SK-N-SH (cell line): ENCODE data around the gene HUNK. TPM values are rescaled to one million over a fixed set of nuclear protein-coding genes. Genes with fewer than 3 reads are reported as not detected.

Source experiments
- CTCF ChIA-PET: fragments of 300-600, 350-600 bp; formaldehyde crosslinking; extraction: SDS; loops from one replicate; lab custom pipeline; 2021; lab: Yijun Ruan, JAX
- POLR2A ChIA-PET: fragments of 350-600 bp; sonication (Branson Sonifier 250); formaldehyde crosslinking; extraction: SDS; loops from one replicate; lab custom pipeline; 2020; ENCODE audit warnings: antibody characterized with exemption, inconsistent platforms; lab: Yijun Ruan, JAX
- DNase-seq: peaks from one replicate; pipeline ENCODE4 v3.0.0; 2012
- H2AFZ ChIP-seq: fragments of 200-600 bp; sonication (generic); 2 replicates; pipeline ENCODE4 v1.8.1; 2016; ENCODE audit warnings: antibody characterized with exemption, mild to moderate bottlenecking, low read depth
- H3F3A ChIP-seq: fragments of 200-600 bp; sonication (generic); replicated peaks from 2 replicates; pipeline ENCODE3; 2016; ENCODE audit warnings: antibody characterized with exemption, mild to moderate bottlenecking; ENCODE audit not compliant: insufficient read depth
- H3K27ac ChIP-seq, 2 experiments: fragments of 200-500 bp in 1 of 2; fragments of 200-600 bp in 1 of 2; sonication (Bioruptor generic) in 1 of 2; sonication (generic), shearing (Covaris generic) in 1 of 2; 2 replicates each; pipeline versions ENCODE4 v1.5.1 to v1.6.1; 2014 to 2016; ENCODE audit warnings: low read depth in 2 of 2, inconsistent platforms in 1 of 2, low read length in 1 of 2, mild to moderate bottlenecking in 1 of 2, mixed read lengths in 1 of 2
- H3K27me3 ChIP-seq: fragments of 200-600 bp; sonication (generic), shearing (Covaris generic); 2 replicates; pipeline ENCODE4 v1.6.1; 2016; ENCODE audit warnings: mixed run types; ENCODE audit not compliant: insufficient read depth
- H3K36me3 ChIP-seq, 2 experiments: fragments of 200-500 bp in 1 of 2; fragments of 200-600 bp in 1 of 2; sonication (Bioruptor generic) in 1 of 2; sonication (generic) in 1 of 2; replicated peaks in 1 of 2; 2 replicates each; pipeline versions ENCODE3 to v1.5.1; 2014 to 2016; ENCODE audit warnings: low read length in 1 of 2, mild to moderate bottlenecking in 1 of 2; ENCODE audit not compliant: insufficient read depth in 2 of 2, control insufficient read depth in 1 of 2
- H3K4me1 ChIP-seq, 2 experiments: fragments of 200-500 bp in 1 of 2; fragments of 200-600 bp in 1 of 2; sonication (Bioruptor generic) in 1 of 2; sonication (generic), shearing (Covaris generic) in 1 of 2; 2 replicates each; pipeline versions ENCODE4 v1.5.1 to v1.6.1; 2014 to 2016; ENCODE audit warnings: low read depth in 1 of 2, low read length in 1 of 2, mixed run types in 1 of 2; ENCODE audit not compliant: insufficient read depth in 2 of 2, control insufficient read depth in 1 of 2
- H3K4me2 ChIP-seq: fragments of 200-600 bp; sonication (generic), shearing (Covaris generic); 2 replicates; pipeline ENCODE4 v1.6.1; 2017; ENCODE audit warnings: mixed run types
- H3K4me3 ChIP-seq, 2 experiments: fragments of 200-500 bp in 1 of 2; fragments of 200-600 bp in 1 of 2; sonication (Bioruptor generic) in 1 of 2; sonication (generic), shearing (Covaris generic) in 1 of 2; 2 replicates each; pipeline versions ENCODE4 v1.5.1 to v1.8.1; 2014 to 2016; ENCODE audit warnings: low read depth in 2 of 2, inconsistent platforms in 1 of 2, low read length in 1 of 2, mild to moderate bottlenecking in 1 of 2, mixed read lengths in 1 of 2, moderate library complexity in 1 of 2
- H3K79me2 ChIP-seq: fragments of 200-600 bp; sonication (generic); 2 replicates; pipeline ENCODE4 v1.8.1; 2017; ENCODE audit warnings: mild to moderate bottlenecking; ENCODE audit not compliant: insufficient read depth
- H3K9ac ChIP-seq: fragments of 200-600 bp; sonication (generic); 2 replicates; pipeline ENCODE4 v1.6.1; 2017; ENCODE audit warnings: mixed run types
- H3K9me2 ChIP-seq: fragments of 200-600 bp; sonication (generic); 2 replicates; pipeline ENCODE4 v1.6.1; 2017; ENCODE audit warnings: mixed run types
- H3K9me3 ChIP-seq: fragments of 200-600 bp; sonication (generic); 2 replicates; pipeline ENCODE4 v1.6.1; 2017; ENCODE audit warnings: mixed run types, mild to moderate bottlenecking, moderate library complexity
- H4K20me1 ChIP-seq: fragments of 200-600 bp; sonication (generic); 2 replicates; pipeline ENCODE4 v1.6.1; 2017; ENCODE audit warnings: mild to moderate bottlenecking, mixed run types; ENCODE audit not compliant: insufficient read depth
- EP300 ChIP-seq, 2 experiments: IDR thresholded peaks; 2 replicates each; pipeline versions ENCODE4 v1.4.0 to v1.6.1; 2012; ENCODE audit warnings: borderline replicate concordance in 1 of 2, low read depth in 1 of 2, low read length in 1 of 2
- EZH2phosphoT487 ChIP-seq: fragments of 200-600 bp; sonication (generic); IDR thresholded peaks from 2 replicates; pipeline ENCODE4 v1.6.1; 2017; ENCODE audit warnings: low read depth, mixed run types, mild to moderate bottlenecking, antibody characterized with exemption, moderate library complexity, borderline replicate concordance
- FOXM1 ChIP-seq: IDR thresholded peaks from 2 replicates; pipeline ENCODE4 v1.4.0; 2012; ENCODE audit warnings: low read depth, mild to moderate bottlenecking
- GABPA ChIP-seq: IDR thresholded peaks from 2 replicates; pipeline ENCODE4 v1.4.0; 2012; ENCODE audit warnings: low read depth, mild to moderate bottlenecking
- MEF2A ChIP-seq: IDR thresholded peaks from 2 replicates; pipeline ENCODE4 v1.4.0; 2012; ENCODE audit warnings: low read depth, borderline replicate concordance
- MXI1 ChIP-seq: IDR thresholded peaks from 2 replicates; pipeline ENCODE4 v1.6.1; 2012; ENCODE audit warnings: mild to moderate bottlenecking, low read depth, low read length, improper control_type of control experiment
- NFIC ChIP-seq: IDR thresholded peaks from 2 replicates; pipeline ENCODE4 v1.4.0; 2012; ENCODE audit warnings: borderline replicate concordance
- NRF1 ChIP-seq: IDR thresholded peaks from 2 replicates; pipeline ENCODE4 v1.6.1; 2012; ENCODE audit warnings: low read depth, mild to moderate bottlenecking, low read length
- POLR2AphosphoS5 ChIP-seq: IDR thresholded peaks from 2 replicates; pipeline ENCODE4 v1.6.1; 2012; ENCODE audit warnings: low read depth, low read length
- RFX5 ChIP-seq: IDR thresholded peaks from 2 replicates; pipeline ENCODE4 v1.6.1; 2012; ENCODE audit warnings: mild to moderate bottlenecking, improper control_type of control experiment, low read length
- SMC3 ChIP-seq: IDR thresholded peaks from 2 replicates; pipeline ENCODE4 v1.6.1; 2012; ENCODE audit warnings: low read depth, low read length, improper control_type of control experiment
- TAF1 ChIP-seq: IDR thresholded peaks from 2 replicates; pipeline ENCODE4 v1.6.1; 2012; ENCODE audit warnings: low read depth, mild to moderate bottlenecking, low read length, moderate library complexity, borderline replicate concordance
- TEAD4 ChIP-seq: IDR thresholded peaks from 2 replicates; pipeline ENCODE4 v1.4.0; 2012; ENCODE audit warnings: mild to moderate bottlenecking, borderline replicate concordance; ENCODE audit not compliant: insufficient read depth
- YY1 ChIP-seq: IDR thresholded peaks from 2 replicates; pipeline ENCODE4 v1.4.0; 2012; ENCODE audit warnings: low read depth, mild to moderate bottlenecking
- ZBTB33 ChIP-seq: IDR thresholded peaks from 2 replicates; pipeline ENCODE4 v1.4.0; 2012; ENCODE audit warnings: low read depth, borderline replicate concordance
- WGBS: methylation state at CpG from one replicate; pipeline ENCODE4 v1.1.6; 2017; ENCODE audit warnings: low lambda C conversion rate; 5-methylcytosine and 5-hydroxymethylcytosine counted together
- polyA plus RNA-seq, 3 experiments: library from polyadenylated mRNA; depleted of rRNA; stranded (reverse); fragments of >200 nt; gene quantifications; 2 replicates each; pipeline ENCODE4 v1.2.3, GENCODE V29; 2012
- TF ChIP-seq, protein P1 (sequence below): IDR thresholded peaks from 2 replicates; pipeline ENCODE4; 2012

HUNK gene
- polyA plus RNA-seq, 1 of the 3 experiments (the other 2 are of a cell fraction): 0.31 TPM

GRCh38 chr21:31911138-31911907 lies 38.5 kb downstream of the HUNK start (continued):
- no peak for TF ChIP-seq ZBTB33
- TF ChIP-seq MXI1: no peak
- TF ChIP-seq EP300 (IDR thresholded peaks at IDR 0.05; ENCODE audit: borderline replicate concordance in 1 of 2, low read depth in 1 of 2, low read length in 1 of 2): no peak
- TF ChIP-seq EZH2phosphoT487: no peak
- TF ChIP-seq SMC3: no peak
- no peak for TF ChIP-seq GABPA

GRCh38 chr21:31912501-31912900 lies 39.7 kb downstream of the HUNK start:
- Histone ChIP-seq H3K9me3 (no peaks in the 10 kb centered on the region), H3K4me3 (no peak overlapping the region), H3K27ac (no peak overlapping the region), H4K20me1 (no peaks in the 10 kb centered on the region), H2AFZ (no peak overlapping the region), H3K9me2 (no peaks in the 10 kb centered on the region), H3K27me3 (no peaks in the 10 kb centered on the region), H3K36me3 (no peaks in the 10 kb centered on the region), H3K4me1 (no peaks in the 10 kb centered on the region; a peak in 1 of 4 replicates), H3K79me2 (no peaks in the 10 kb centered on the region), H3K9ac (no peak overlapping the region), H3F3A (no peaks in the 10 kb centered on the region), H3K4me2 (no peak overlapping the region)
- WGBS: 78% methylated on average over 9 of the region's 9 CpGs
- no peak for TF ChIP-seq NRF1
- no peak for TF ChIP-seq FOXM1
- no peak for TF ChIP-seq GABPA
- TF ChIP-seq MXI1: no peak
- ChIA-PET POLR2A (interaction anchor here (0.6 kb wide), 1 partner anchor 447 kb away, joined by 3 read pairs; no protein-coding TSS in a partner anchor), CTCF (interaction anchor here (1.2 to 1.5 kb wide), 2 partner anchors 40 to 47 kb away, joined by 3 read pairs; no protein-coding TSS in a partner anchor)
- no peak for DNase-seq

DNA sequence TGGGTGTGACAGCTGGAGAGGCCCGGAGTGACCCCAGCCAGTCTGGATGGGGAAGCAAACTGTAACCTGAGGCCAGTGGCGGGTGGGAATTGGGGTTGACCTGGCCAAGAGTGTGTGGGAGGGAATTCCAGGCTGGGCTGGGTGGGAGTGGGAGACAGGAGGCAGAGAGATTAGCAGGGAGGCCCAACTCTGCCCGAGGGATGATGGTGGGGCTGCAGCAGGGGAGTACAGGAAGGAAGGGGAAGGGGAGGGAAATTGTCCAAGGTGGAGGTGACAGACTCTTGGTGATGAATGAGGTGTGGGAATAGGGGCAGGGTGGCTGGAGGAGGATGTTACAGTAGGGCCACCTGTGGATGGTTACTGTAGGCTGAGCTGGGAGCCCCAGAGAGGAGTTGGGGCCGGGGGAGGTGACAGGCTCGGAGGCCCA lies 40.4 kb downstream of the HUNK start:
- no peak overlapping the region for H3K9ac ChIP-seq
- no peaks in the 10 kb centered on the region for H3K27me3 ChIP-seq
- no peaks in the 10 kb centered on the region for H3K9me2 ChIP-seq
- H4K20me1 ChIP-seq: no peaks in the 10 kb centered on the region
- 73% methylated on average over 5 of the region's 5 CpGs for WGBS
- H3K4me3 ChIP-seq: no peak overlapping the region
- no peak overlapping the region for H3K27ac ChIP-seq
- DNase-seq: no peak
- H3K4me1 ChIP-seq: no peaks in the 10 kb centered on the region; a peak in 1 of 4 replicates
- no peaks in the 10 kb centered on the region for H3K36me3 ChIP-seq
- no peaks in the 10 kb centered on the region for H3F3A ChIP-seq
- H2AFZ ChIP-seq: no peak overlapping the region
- POLR2A ChIA-PET: interaction anchor here (0.6 kb wide), 1 partner anchor 446 kb away, joined by 3 read pairs; no protein-coding TSS in a partner anchor
- no peak overlapping the region for H3K4me2 ChIP-seq
- no peak for TF ChIP-seq ZBTB33
- TF ChIP-seq, protein P1, sequence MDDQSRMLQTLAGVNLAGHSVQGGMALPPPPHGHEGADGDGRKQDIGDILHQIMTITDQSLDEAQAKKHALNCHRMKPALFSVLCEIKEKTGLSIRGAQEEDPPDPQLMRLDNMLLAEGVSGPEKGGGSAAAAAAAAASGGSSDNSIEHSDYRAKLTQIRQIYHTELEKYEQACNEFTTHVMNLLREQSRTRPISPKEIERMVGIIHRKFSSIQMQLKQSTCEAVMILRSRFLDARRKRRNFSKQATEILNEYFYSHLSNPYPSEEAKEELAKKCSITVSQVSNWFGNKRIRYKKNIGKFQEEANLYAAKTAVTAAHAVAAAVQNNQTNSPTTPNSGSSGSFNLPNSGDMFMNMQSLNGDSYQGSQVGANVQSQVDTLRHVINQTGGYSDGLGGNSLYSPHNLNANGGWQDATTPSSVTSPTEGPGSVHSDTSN: no peak
- no peak for TF ChIP-seq TEAD4
- TF ChIP-seq MEF2A: no peak
- no peak for TF ChIP-seq RFX5
- no peak for TF ChIP-seq TAF1
- TF ChIP-seq GABPA: no peak
- no peak for TF ChIP-seq POLR2AphosphoS5
- TF ChIP-seq SMC3: no peak
- no peak for TF ChIP-seq YY1
- TF ChIP-seq NFIC: no peak
- H3K79me2 ChIP-seq: no peaks in the 10 kb centered on the region
- CTCF ChIA-PET: interaction anchor here (1.1 to 1.5 kb wide), 2 partner anchors 41 to 47 kb away, joined by 3 to 4 read pairs; no protein-coding TSS in a partner anchor
- no peaks in the 10 kb centered on the region for H3K9me3 ChIP-seq
